Stomach (tissue), 4 donors: ENCODE measurements around the gene AATK.

Experiments
- POLR2A ChIP-seq, 4 donors: fragments of 450-650 bp; IDR thresholded peaks; one replicate each; pipeline ENCODE4 v1.6.1; 2016; ENCODE audit warnings: antibody characterized with exemption in 4 of 4, control low read depth in 2 of 4, mild to moderate bottlenecking in 1 of 4, moderate library complexity in 1 of 4
- TF ChIP-seq, protein P1 (sequence below), 7 experiments: fragments of 450-650 bp in 4 of 7; fragments of 200-600 bp in 3 of 7; sonication (generic) in 3 of 7; IDR thresholded peaks; one replicate each; pipeline ENCODE4 v1.5.1; 2016 to 2019; ENCODE audit warnings: antibody characterized with exemption in 7 of 7, control low read depth in 2 of 7, mild to moderate bottlenecking in 1 of 7

GRCh38 chr17:81143200-81143527 is 22.9 kb downstream of the AATK start:
- TF ChIP-seq, protein P1, sequence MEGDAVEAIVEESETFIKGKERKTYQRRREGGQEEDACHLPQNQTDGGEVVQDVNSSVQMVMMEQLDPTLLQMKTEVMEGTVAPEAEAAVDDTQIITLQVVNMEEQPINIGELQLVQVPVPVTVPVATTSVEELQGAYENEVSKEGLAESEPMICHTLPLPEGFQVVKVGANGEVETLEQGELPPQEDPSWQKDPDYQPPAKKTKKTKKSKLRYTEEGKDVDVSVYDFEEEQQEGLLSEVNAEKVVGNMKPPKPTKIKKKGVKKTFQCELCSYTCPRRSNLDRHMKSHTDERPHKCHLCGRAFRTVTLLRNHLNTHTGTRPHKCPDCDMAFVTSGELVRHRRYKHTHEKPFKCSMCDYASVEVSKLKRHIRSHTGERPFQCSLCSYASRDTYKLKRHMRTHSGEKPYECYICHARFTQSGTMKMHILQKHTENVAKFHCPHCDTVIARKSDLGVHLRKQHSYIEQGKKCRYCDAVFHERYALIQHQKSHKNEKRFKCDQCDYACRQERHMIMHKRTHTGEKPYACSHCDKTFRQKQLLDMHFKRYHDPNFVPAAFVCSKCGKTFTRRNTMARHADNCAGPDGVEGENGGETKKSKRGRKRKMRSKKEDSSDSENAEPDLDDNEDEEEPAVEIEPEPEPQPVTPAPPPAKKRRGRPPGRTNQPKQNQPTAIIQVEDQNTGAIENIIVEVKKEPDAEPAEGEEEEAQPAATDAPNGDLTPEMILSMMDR (IDR thresholded peaks at IDR 0.05), result no peak
- no peak for TF ChIP-seq POLR2A (IDR thresholded peaks at IDR 0.05)
